Neural progenitor cell (in vitro differentiated cells): ENCODE measurements around the gene NDRG2. TPM values are rescaled to one million over a fixed set of nuclear protein-coding genes. Genes with fewer than 3 reads are reported as not detected.

Experiments used
- DNase-seq: peaks from one replicate; pipeline ENCODE4 v3.0.0-alpha.2; 2016; ENCODE audit warnings: low spot score
- H2AFZ ChIP-seq: fragments of 200-600 bp; sonication (generic); replicated peaks from 2 replicates; pipeline ENCODE4 v1.6.1; 2016; ENCODE audit warnings: antibody characterized with exemption
- H3F3A ChIP-seq: fragments of 200-600 bp; sonication (generic); 2 replicates; pipeline ENCODE4 v1.6.1; 2016; ENCODE audit warnings: antibody characterized with exemption, low read depth
- H3K27ac ChIP-seq: fragments of 200-600 bp; sonication (generic); 2 replicates; pipeline ENCODE4 v1.5.1; 2016; ENCODE audit warnings: mild to moderate bottlenecking
- H3K27me3 ChIP-seq: fragments of 200-600 bp; sonication (generic); 2 replicates; pipeline ENCODE4 v1.6.1; 2016; ENCODE audit warnings: mild to moderate bottlenecking, moderate library complexity
- H3K36me3 ChIP-seq: fragments of 200-600 bp; sonication (generic); 2 replicates; pipeline ENCODE4 v1.5.1; 2016
- H3K4me1 ChIP-seq: fragments of 200-600 bp; sonication (generic); 2 replicates; pipeline ENCODE4 v1.6.1; 2016; ENCODE audit warnings: mixed run types
- H3K4me2 ChIP-seq: fragments of 200-600 bp; sonication (generic); 2 replicates; pipeline ENCODE4 v1.6.1; 2016
- H3K4me3 ChIP-seq: fragments of 200-600 bp; sonication (generic); 2 replicates; pipeline ENCODE4 v1.5.1; 2016
- H3K79me2 ChIP-seq: fragments of 200-600 bp; sonication (generic); 2 replicates; pipeline ENCODE4 v1.6.1; 2016; ENCODE audit warnings: low read depth
- H3K9ac ChIP-seq: fragments of 200-600 bp; sonication (generic); 2 replicates; pipeline ENCODE4 v1.6.1; 2016
- H3K9me3 ChIP-seq: fragments of 200-600 bp; sonication (generic); 2 replicates; pipeline ENCODE4 v1.5.1; 2016; ENCODE audit warnings: low read depth
- H4K20me1 ChIP-seq: fragments of 200-600 bp; sonication (generic); 2 replicates; pipeline ENCODE4 v1.6.1; 2016; ENCODE audit warnings: low read depth
- H3K27ac Mint-ChIP-seq: 3 replicates; pipeline ENCODE4 v1.8.0; 2021; ENCODE audit warnings: mixed read lengths
- H3K27me3 Mint-ChIP-seq: 2 replicates; pipeline ENCODE4 v1.8.0; 2022; ENCODE audit warnings: low read depth, mild to moderate bottlenecking, inconsistent platforms, moderate library complexity, mixed read lengths; ENCODE audit not compliant: insufficient read depth
- H3K36me3 Mint-ChIP-seq: 3 replicates; pipeline ENCODE4 v1.8.0; 2021; ENCODE audit warnings: mixed read lengths
- H3K4me1 Mint-ChIP-seq: 3 replicates; pipeline ENCODE4 v1.8.0; 2021; ENCODE audit warnings: mixed read lengths
- H3K4me3 Mint-ChIP-seq: 3 replicates; pipeline ENCODE4 v1.8.0; 2021; ENCODE audit warnings: mild to moderate bottlenecking, moderate library complexity, mixed read lengths
- H3K9me3 Mint-ChIP-seq: 3 replicates; pipeline ENCODE4 v1.8.0; 2020; ENCODE audit warnings: mixed read lengths
- EZH2 ChIP-seq: fragments of 200-600 bp; sonication (generic); IDR thresholded peaks from 2 replicates; pipeline ENCODE4 v1.6.1; 2017; ENCODE audit warnings: antibody characterized with exemption, mild to moderate bottlenecking, moderate library complexity
- EZH2phosphoT487 ChIP-seq: fragments of 200-600 bp; sonication (generic); IDR thresholded peaks from 2 replicates; pipeline ENCODE4 v1.6.1; 2017; ENCODE audit warnings: antibody characterized with exemption
- total RNA-seq: library from RNA; depleted of rRNA; stranded (reverse); fragments of >200 nt; gene quantifications from 2 replicates; pipeline ENCODE4 v1.2.3, GENCODE V29; 2015; ENCODE audit warnings: low replicate concordance
- TF ChIP-seq, protein P1 (sequence below): fragments of 200-600 bp; sonication (generic); IDR thresholded peaks from 2 replicates; pipeline ENCODE4 v1.5.1; 2017; ENCODE audit warnings: antibody characterized with exemption, mild to moderate bottlenecking

Gene NDRG2
- total RNA-seq, 1 donor from 2014 or later: 1.3 TPM

DNA sequence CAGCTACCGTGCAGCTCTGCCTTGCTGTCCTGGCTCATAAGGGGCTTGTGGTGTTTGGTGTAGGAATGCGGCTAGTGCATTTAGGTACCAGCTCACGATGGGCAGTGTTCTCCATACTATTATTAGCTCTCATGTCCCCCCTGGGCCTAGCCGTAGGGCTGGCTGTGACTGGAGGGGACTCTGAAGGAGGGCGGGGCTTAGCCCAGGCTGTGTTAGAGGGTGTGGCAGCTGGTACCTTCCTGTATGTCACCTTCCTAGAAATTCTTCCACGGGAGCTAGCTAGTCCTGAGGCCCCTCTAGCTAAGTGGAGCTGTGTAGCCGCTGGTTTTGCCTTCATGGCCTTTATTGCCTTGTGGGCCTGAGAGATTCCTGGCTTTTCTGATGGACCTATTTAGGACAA, 23.6 kb downstream of the NDRG2 start:
- Mint-ChIP-seq H3K9me3 (no peaks in the 10 kb centered on the region), H3K4me1 (peaks cover 17% of the 10 kb centered on the region), H3K27me3 (no peaks in the 10 kb centered on the region), H3K4me3 (no peak overlapping the region), H3K36me3 (peaks cover 2% of the 10 kb centered on the region), H3K27ac (no peak overlapping the region)
- Histone ChIP-seq H3K27ac (no peak overlapping the region), H3K4me1 (peaks cover 2% of the 10 kb centered on the region), H3K79me2 (no peaks in the 10 kb centered on the region), H3K36me3 (no peaks in the 10 kb centered on the region), H2AFZ (no peak overlapping the region), H3K9me3 (no peaks in the 10 kb centered on the region), H3K9ac (no peak overlapping the region), H4K20me1 (no peaks in the 10 kb centered on the region), H3K27me3 (no peaks in the 10 kb centered on the region), H3F3A (peaks cover 11% of the 10 kb centered on the region), H3K4me3 (no peak overlapping the region), H3K4me2 (no peak overlapping the region)
- DNase-seq: no peak
- TF ChIP-seq EZH2 (no peak), EZH2phosphoT487 (no peak)
- TF ChIP-seq, protein P1, sequence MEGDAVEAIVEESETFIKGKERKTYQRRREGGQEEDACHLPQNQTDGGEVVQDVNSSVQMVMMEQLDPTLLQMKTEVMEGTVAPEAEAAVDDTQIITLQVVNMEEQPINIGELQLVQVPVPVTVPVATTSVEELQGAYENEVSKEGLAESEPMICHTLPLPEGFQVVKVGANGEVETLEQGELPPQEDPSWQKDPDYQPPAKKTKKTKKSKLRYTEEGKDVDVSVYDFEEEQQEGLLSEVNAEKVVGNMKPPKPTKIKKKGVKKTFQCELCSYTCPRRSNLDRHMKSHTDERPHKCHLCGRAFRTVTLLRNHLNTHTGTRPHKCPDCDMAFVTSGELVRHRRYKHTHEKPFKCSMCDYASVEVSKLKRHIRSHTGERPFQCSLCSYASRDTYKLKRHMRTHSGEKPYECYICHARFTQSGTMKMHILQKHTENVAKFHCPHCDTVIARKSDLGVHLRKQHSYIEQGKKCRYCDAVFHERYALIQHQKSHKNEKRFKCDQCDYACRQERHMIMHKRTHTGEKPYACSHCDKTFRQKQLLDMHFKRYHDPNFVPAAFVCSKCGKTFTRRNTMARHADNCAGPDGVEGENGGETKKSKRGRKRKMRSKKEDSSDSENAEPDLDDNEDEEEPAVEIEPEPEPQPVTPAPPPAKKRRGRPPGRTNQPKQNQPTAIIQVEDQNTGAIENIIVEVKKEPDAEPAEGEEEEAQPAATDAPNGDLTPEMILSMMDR: no peak

DNA sequence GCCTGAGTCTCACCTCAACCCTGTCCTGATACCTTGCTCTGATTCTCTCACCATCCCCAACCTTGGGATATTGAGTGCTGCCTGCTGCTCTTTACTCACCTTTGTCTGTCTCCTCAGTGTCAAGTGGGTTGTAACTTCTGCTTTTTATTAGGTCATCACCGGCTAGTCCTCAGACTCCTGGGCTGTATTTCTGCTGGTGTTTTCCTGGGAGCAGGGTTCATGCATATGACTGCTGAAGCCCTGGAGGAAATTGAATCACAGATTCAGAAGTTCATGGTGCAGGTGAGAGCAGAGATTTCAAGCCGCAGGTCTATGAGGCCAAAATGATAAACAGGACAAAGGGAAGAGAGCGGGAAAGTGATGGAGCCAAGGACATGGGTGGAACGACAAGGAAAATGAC, 25.3 kb downstream of the NDRG2 start:
- Histone ChIP-seq H3K4me2 (no peak overlapping the region), H2AFZ (no peak overlapping the region), H3K9ac (no peak overlapping the region), H3K36me3 (no peaks in the 10 kb centered on the region), H3K4me1 (peaks cover 2% of the 10 kb centered on the region), H4K20me1 (no peaks in the 10 kb centered on the region), H3K9me3 (no peaks in the 10 kb centered on the region), H3K4me3 (no peak overlapping the region), H3K27me3 (no peaks in the 10 kb centered on the region), H3F3A (peaks cover 11% of the 10 kb centered on the region), H3K27ac (no peak overlapping the region), H3K79me2 (no peaks in the 10 kb centered on the region)
- Mint-ChIP-seq H3K27ac (peak overlapping the region; percentile 21), H3K4me1 (peaks cover 17% of the 10 kb centered on the region), H3K4me3 (no peak overlapping the region), H3K36me3 (peaks cover 15% of the 10 kb centered on the region), H3K9me3 (no peaks in the 10 kb centered on the region), H3K27me3 (no peaks in the 10 kb centered on the region)
- no peak for DNase-seq
- TF ChIP-seq EZH2 (no peak), EZH2phosphoT487 (no peak)

DNA sequence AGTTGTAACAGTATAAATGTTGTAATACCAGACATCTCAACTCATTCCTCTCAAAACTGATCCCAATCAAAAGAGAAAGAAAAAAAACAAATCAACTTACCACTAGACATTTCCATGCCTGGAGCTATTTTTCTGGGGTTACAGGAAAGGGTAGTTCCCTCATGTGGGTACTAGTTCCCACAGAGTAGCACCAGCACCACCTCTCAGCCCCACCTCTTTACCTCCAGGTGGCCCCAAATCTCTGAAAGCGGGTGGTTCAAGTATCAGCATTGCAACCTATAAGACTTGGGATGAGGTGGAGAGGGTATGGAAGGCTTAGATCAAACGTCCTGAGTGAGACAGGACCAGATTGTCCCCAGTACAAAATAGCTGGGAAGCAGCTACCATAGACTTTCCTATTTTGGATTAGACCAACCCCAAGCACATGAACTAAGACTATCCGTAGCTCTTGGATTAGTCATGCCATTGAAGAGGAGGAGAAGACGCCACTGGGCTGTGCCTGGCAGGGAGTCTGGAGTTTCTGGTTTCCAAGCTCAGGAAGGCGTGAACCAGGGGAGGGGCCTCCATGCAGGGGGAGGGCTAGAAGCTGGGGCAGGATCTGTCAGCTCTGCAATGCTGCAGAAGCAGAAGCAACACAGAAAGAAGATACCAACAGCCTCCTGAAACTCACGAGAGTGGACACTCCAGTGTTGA, 26.0 kb downstream of the NDRG2 start, which contains the start of gene SLC39A2:
TSS of gene SLC39A2 (plus strand) at position 620 of the 693 bp plus-strand sequence. CDS start 154 bp downstream, outside the sequence.
- peak; percentile 59 for DNase-seq
- Mint-ChIP-seq H3K36me3 (peaks cover 19% of the 10 kb centered on the region), H3K27me3 (no peaks in the 10 kb centered on the region), H3K27ac (peak within 1 kb of the TSS; percentile 21), H3K4me1 (peaks cover 17% of the 10 kb centered on the region), H3K9me3 (no peaks in the 10 kb centered on the region), H3K4me3 (no peak within 1 kb of the TSS)
- Histone ChIP-seq H3K9me3 (no peaks in the 10 kb centered on the region), H4K20me1 (no peaks in the 10 kb centered on the region), H3K9ac (no peak within 1 kb of the TSS), H3K4me1 (peaks cover 2% of the 10 kb centered on the region), H3K79me2 (no peaks in the 10 kb centered on the region), H3K4me3 (no peak within 1 kb of the TSS), H3K4me2 (no peak within 1 kb of the TSS), H2AFZ (no peak within 1 kb of the TSS), H3K27me3 (no peaks in the 10 kb centered on the region), H3K27ac (no peak within 1 kb of the TSS), H3K36me3 (no peaks in the 10 kb centered on the region), H3F3A (peaks cover 11% of the 10 kb centered on the region)
- TF ChIP-seq EZH2 (no peak), EZH2phosphoT487 (no peak)
- TF ChIP-seq, protein P1: no peak

DNA sequence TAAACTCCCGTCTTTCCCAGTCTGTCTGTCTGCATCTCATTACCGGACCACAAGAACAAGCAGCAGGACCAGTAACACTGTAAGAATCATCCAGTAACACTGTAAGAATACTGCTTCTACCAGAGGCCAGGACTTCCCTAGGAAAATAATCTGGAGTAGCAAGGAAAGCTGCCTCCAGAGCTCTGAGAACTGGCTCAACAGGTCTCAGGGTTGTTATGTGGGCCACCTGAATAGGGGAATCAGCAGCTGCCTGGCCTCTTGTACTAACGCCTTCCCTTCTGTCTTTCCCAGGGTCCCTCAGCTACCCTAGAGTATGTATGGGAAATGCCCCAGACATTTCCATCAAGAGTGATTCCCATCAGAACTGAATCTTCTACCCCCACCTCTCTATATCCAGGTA, 26.7 kb downstream of the NDRG2 start:
- Histone ChIP-seq H3K9me3 (no peaks in the 10 kb centered on the region), H3K36me3 (no peaks in the 10 kb centered on the region), H3K4me3 (no peak overlapping the region), H3K9ac (no peak overlapping the region), H3F3A (peaks cover 11% of the 10 kb centered on the region), H4K20me1 (no peaks in the 10 kb centered on the region), H2AFZ (no peak overlapping the region), H3K27ac (no peak overlapping the region), H3K4me1 (peaks cover 2% of the 10 kb centered on the region), H3K27me3 (no peaks in the 10 kb centered on the region), H3K79me2 (no peaks in the 10 kb centered on the region), H3K4me2 (no peak overlapping the region)
- no peak overlapping the region for H3K4me3 Mint-ChIP-seq
- TF ChIP-seq EZH2phosphoT487: no peak
- TF ChIP-seq EZH2: no peak
- TF ChIP-seq, protein P1: no peak
- H3K27ac Mint-ChIP-seq: no peak overlapping the region
- H3K4me1 Mint-ChIP-seq: peaks cover 17% of the 10 kb centered on the region
- peaks cover 21% of the 10 kb centered on the region for H3K36me3 Mint-ChIP-seq
- H3K27me3 Mint-ChIP-seq: no peaks in the 10 kb centered on the region
- H3K9me3 Mint-ChIP-seq: no peaks in the 10 kb centered on the region
- no peak for DNase-seq
